PFSK-1 (cell line): ENCODE results near the gene TTC28.

Experiments
- FOXP2 ChIP-seq: optimal IDR thresholded peaks from 2 replicates; pipeline ENCODE3; 2011; ENCODE audit warnings: borderline replicate concordance, control low read depth, inconsistent platforms; ENCODE audit not compliant: insufficient read depth; ENCODE audit errors: extremely low read length, extremely low read depth
- POLR2AphosphoS5 ChIP-seq: IDR thresholded peaks from 2 replicates; pipeline ENCODE4 v1.6.1; 2012; ENCODE audit warnings: low read depth, mild to moderate bottlenecking, control low read depth, low read length, moderate library complexity
- SIN3A ChIP-seq: IDR thresholded peaks from 2 replicates; pipeline ENCODE4 v1.6.1; 2012; ENCODE audit warnings: mild to moderate bottlenecking, low read length, moderate library complexity, borderline replicate concordance; ENCODE audit not compliant: insufficient read depth
- TAF1 ChIP-seq: IDR thresholded peaks from 2 replicates; pipeline ENCODE4 v1.6.1; 2012; ENCODE audit warnings: low read length, control low read depth, borderline replicate concordance; ENCODE audit not compliant: insufficient read depth
- TF ChIP-seq, protein P1 (sequence below), 2 experiments: IDR thresholded peaks; 2 replicates each; pipeline versions ENCODE4 v1.6.1 to v1.8.0; 2011 to 2012; ENCODE audit warnings: low read depth in 2 of 2, low read length in 2 of 2, control low read depth in 1 of 2, inconsistent platforms in 1 of 2, mild to moderate bottlenecking in 1 of 2, moderate library complexity in 1 of 2; ENCODE audit not compliant: insufficient read depth in 1 of 2

DNA sequence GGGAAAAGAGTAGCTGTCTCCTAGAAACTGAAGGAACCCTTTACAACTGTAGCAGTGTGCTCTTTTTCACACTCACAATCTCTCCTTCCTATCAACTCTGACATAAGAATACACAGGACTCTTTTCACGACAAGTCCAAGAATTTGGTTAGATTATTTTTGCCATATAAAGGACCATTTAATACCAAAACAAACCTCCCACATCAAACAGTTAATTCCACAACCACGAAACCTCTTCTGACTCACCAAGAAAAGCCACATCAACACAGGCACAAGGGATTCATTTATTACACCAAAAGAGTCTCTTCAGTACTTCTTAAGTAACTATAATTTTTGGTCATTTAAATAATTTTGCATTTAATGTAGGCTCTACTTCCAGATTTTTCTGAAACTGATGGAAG lies 538.0 kb downstream of the TTC28 start:
- TF ChIP-seq POLR2AphosphoS5, result no peak
- TF ChIP-seq SIN3A, result no peak
- TF ChIP-seq TAF1, result no peak
- TF ChIP-seq, protein P1, sequence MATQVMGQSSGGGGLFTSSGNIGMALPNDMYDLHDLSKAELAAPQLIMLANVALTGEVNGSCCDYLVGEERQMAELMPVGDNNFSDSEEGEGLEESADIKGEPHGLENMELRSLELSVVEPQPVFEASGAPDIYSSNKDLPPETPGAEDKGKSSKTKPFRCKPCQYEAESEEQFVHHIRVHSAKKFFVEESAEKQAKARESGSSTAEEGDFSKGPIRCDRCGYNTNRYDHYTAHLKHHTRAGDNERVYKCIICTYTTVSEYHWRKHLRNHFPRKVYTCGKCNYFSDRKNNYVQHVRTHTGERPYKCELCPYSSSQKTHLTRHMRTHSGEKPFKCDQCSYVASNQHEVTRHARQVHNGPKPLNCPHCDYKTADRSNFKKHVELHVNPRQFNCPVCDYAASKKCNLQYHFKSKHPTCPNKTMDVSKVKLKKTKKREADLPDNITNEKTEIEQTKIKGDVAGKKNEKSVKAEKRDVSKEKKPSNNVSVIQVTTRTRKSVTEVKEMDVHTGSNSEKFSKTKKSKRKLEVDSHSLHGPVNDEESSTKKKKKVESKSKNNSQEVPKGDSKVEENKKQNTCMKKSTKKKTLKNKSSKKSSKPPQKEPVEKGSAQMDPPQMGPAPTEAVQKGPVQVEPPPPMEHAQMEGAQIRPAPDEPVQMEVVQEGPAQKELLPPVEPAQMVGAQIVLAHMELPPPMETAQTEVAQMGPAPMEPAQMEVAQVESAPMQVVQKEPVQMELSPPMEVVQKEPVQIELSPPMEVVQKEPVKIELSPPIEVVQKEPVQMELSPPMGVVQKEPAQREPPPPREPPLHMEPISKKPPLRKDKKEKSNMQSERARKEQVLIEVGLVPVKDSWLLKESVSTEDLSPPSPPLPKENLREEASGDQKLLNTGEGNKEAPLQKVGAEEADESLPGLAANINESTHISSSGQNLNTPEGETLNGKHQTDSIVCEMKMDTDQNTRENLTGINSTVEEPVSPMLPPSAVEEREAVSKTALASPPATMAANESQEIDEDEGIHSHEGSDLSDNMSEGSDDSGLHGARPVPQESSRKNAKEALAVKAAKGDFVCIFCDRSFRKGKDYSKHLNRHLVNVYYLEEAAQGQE (IDR thresholded peaks at IDR 0.05; ENCODE audit: insufficient read depth in 1 of 2, low read depth in 2 of 2, low read length in 2 of 2), result no peak
- TF ChIP-seq FOXP2, result no peak
